Spleen (tissue), 11 donors: Measurements from ENCODE around the gene TTLL5. TPM values are rescaled to one million over a fixed set of nuclear protein-coding genes. Genes with fewer than 3 reads are reported as not detected.

ENCODE experiments used
- DNase-seq: peaks from one replicate; pipeline ENCODE4 v3.0.0-alpha.2; 2020
- H3K27ac ChIP-seq, 8 donors: fragments of 200-600 bp; sonication (generic) in 7 of 8; 1 replicate in 4 of 8; 2 replicates in 4 of 8; pipeline versions ENCODE4 v1.5.0 to v1.8.0; 2016 to 2021; ENCODE audit warnings: inconsistent platforms in 4 of 8, mild to moderate bottlenecking in 4 of 8, moderate library complexity in 1 of 8
- H3K27me3 ChIP-seq, 7 donors: fragments of 200-600 bp; sonication (generic) in 6 of 7; replicated peaks in 1 of 7; 1 replicate in 4 of 7; 2 replicates in 3 of 7; pipeline versions ENCODE4 v1.5.0 to v1.8.0; 2016 to 2021; ENCODE audit warnings: inconsistent platforms in 3 of 7, mild to moderate bottlenecking in 1 of 7
- H3K36me3 ChIP-seq, 6 donors: fragments of 200-600 bp; sonication (generic) in 5 of 6; 1 replicate in 4 of 6; 2 replicates in 2 of 6; pipeline versions ENCODE4 v1.5.0 to v1.8.0; 2016 to 2021; ENCODE audit warnings: inconsistent platforms in 2 of 6
- H3K4me1 ChIP-seq, 6 donors: fragments of 200-600 bp; sonication (generic) in 5 of 6; 1 replicate in 3 of 6; 2 replicates in 3 of 6; pipeline versions ENCODE4 v1.5.0 to v1.8.0; 2016 to 2021; ENCODE audit warnings: inconsistent platforms in 3 of 6
- H3K4me3 ChIP-seq, 8 donors: fragments of 200-600 bp; sonication (generic) in 7 of 8; 1 replicate in 4 of 8; 2 replicates in 4 of 8; pipeline versions ENCODE4 v1.5.0 to v1.8.0; 2016 to 2021; ENCODE audit warnings: inconsistent platforms in 4 of 8, mild to moderate bottlenecking in 4 of 8, moderate library complexity in 2 of 8
- H3K9me3 ChIP-seq, 8 donors: fragments of 200-600 bp; sonication (generic) in 7 of 8; 1 replicate in 4 of 8; 2 replicates in 4 of 8; pipeline versions ENCODE4 v1.5.0 to v1.8.0; 2016 to 2021; ENCODE audit warnings: inconsistent platforms in 4 of 8
- CTCF ChIP-seq, 11 experiments: fragments of 200-600 bp in 7 of 11; fragments of 450-650 bp in 4 of 11; sonication (generic) in 4 of 11; IDR thresholded peaks in 8 of 11; conservative IDR thresholded peaks in 3 of 11; 1 replicate in 7 of 11; 2 replicates in 4 of 11; pipeline versions ENCODE4 v1.4.0 to v1.8.0; 2016 to 2021; ENCODE audit warnings: antibody characterized with exemption in 11 of 11, inconsistent platforms in 4 of 11, mild to moderate bottlenecking in 1 of 11
- POLR2A ChIP-seq, 3 donors: fragments of 450-650 bp; IDR thresholded peaks; one replicate each; pipeline ENCODE4 v1.5.1; 2017; ENCODE audit warnings: antibody characterized with exemption in 3 of 3, mild to moderate bottlenecking in 1 of 3
- POLR2AphosphoS5 ChIP-seq, 3 donors: sonication (generic); formaldehyde crosslinking; IDR thresholded peaks; one replicate each; pipeline ENCODE4 v1.5.1; 2017; ENCODE audit warnings: antibody characterized with exemption in 3 of 3
- WGBS, 5 donors: extraction: QIAGEN DNeasy Blood & Tissue Kit in 3 of 5; methylation state at CpG; one replicate each; pipeline versions ENCODE4 v1.1.5 to v1.1.7; 2013 to 2018; 5-methylcytosine and 5-hydroxymethylcytosine counted together
- intact Hi-C: fragments of 100-400 bp; cut with DNase I; formaldehyde crosslinking; loops from one replicate; pipeline ENCODE4 v1.15.0; 2023; ENCODE audit warnings: low total_unique reads
- polyA plus RNA-seq, 3 donors: library from polyadenylated mRNA; stranded (reverse); fragments of 200-250 nt; gene quantifications; one replicate each; pipeline ENCODE4 v1.2.1, GENCODE V29; 2013
- total RNA-seq, 7 donors: library from RNA; depleted of rRNA in 3 of 7; stranded (reverse); fragments of >200 nt in 3 of 7; fragmentation: NEBNext Ultra II Directional in 4 of 7; extraction: Animal tissue kit (Norgen Biotek cat#: 25700) in 4 of 7; gene quantifications; one replicate each; pipeline versions ENCODE4 v1.1.0 to v1.2.1, GENCODE V29; 2016 to 2021
- donor health status: healthy with polysubstance abuse.
- donor health status: DM: no; HTN: no; CAD: no; lungs with moderate emphysema.
- donor health status: DM: no; HTN: no; CAD: no.
- donor health status: Bipolar disorder and iron deficiency.
- donor health status: healthy.
- donor health status: DM: no; HTN: no; CAD: no.
- donor health status: DM: yes; HTN: yes; CAD: no.

TTLL5 gene
- total and polyA plus RNA-seq, 10 donors = 4.5 to 44.1 (median 31.6) TPM

GRCh38 chr14:75982266-75983018, 321.4 kb downstream of the TTLL5 start:
- peak; percentile 93 for DNase-seq
- intact Hi-C loops = loop anchor here (2.0 to 5.0 kb wide), 2 partner anchors 76 to 270 kb away; no protein-coding TSS in a partner anchor
- Histone ChIP-seq H3K4me3 (peak overlapping the region; percentile 52 to 85 (median 62)), H3K27me3 (no peaks in the 10 kb centered on the region), H3K9me3 (no peaks in the 10 kb centered on the region), H3K4me1 (peaks cover 19 to 84% (median 69%) of the 10 kb centered on the region in 6 donors), H3K36me3 (no peaks in the 10 kb centered on the region), H3K27ac (peak overlapping the region; percentile 78 to 92 (median 88))
- TF ChIP-seq CTCF (IDR thresholded peaks at IDR 0.05 in 8 of 11, conservative IDR thresholded peaks at IDR 0.05 in 3 of 11) (peak; percentile 11 to 82 (median 49)), POLR2A (IDR thresholded peaks at IDR 0.05) (no peak), POLR2AphosphoS5 (IDR thresholded peaks at IDR 0.05) (peak; percentile 40 to 66 (median 62))
- 0 to 1% (median 1%) methylated on average over 66 to 77 of the region's 77 CpGs for WGBS, 5 donors

- no peaks in the 10 kb centered on the region for H3K36me3 ChIP-seq
- no peaks in the 10 kb centered on the region for H3K27me3 ChIP-seq
- DNase-seq = no peak
- H3K4me1 ChIP-seq = peaks cover 14 to 84% (median 66%) of the 10 kb centered on the region in 6 donors
- TF ChIP-seq POLR2A (IDR thresholded peaks at IDR 0.05) (no peak), CTCF (IDR thresholded peaks at IDR 0.05 in 8 of 11, conservative IDR thresholded peaks at IDR 0.05 in 3 of 11) (no peak)
- intact Hi-C loops = loop anchor here (2.0 to 5.0 kb wide), 2 partner anchors 76 to 271 kb away; no protein-coding TSS in a partner anchor
- H3K27ac ChIP-seq = peak overlapping the region in 6 of 8 donors; percentile 87 to 92 (median 90)
- WGBS, 5 donors = 43 to 57% (median 55%) methylated on average over 7 of the region's 7 CpGs
- peak overlapping the region in 7 of 8 donors; percentile 52 to 85 (median 62) for H3K4me3 ChIP-seq
- no peaks in the 10 kb centered on the region for H3K9me3 ChIP-seq
Measured at GRCh38 chr14:75983019-75983358, 321.9 kb downstream of the TTLL5 start.

- intact Hi-C loops = loop anchor here (5.0 kb wide), 1 partner anchor 272 kb away; no protein-coding TSS in a partner anchor
Measured at GRCh38 chr14:75984674-75985073, 323.6 kb downstream of the TTLL5 start.

More at GRCh38 chr14:75984674-75985073, 323.6 kb downstream of the TTLL5 start:
- H3K27ac ChIP-seq = peak overlapping the region in 1 of 8 donors; percentile 92
- no peaks in the 10 kb centered on the region for H3K27me3 ChIP-seq
- TF ChIP-seq CTCF (IDR thresholded peaks at IDR 0.05 in 8 of 11, conservative IDR thresholded peaks at IDR 0.05 in 3 of 11) (no peak), POLR2AphosphoS5 (IDR thresholded peaks at IDR 0.05) (no peak), POLR2A (IDR thresholded peaks at IDR 0.05) (no peak)
- H3K36me3 ChIP-seq = peaks cover 0 to 2% (median 0%) of the 10 kb centered on the region in 6 donors
- no peak for DNase-seq
- WGBS, 5 donors = 85 to 94% (median 87%) methylated on average over 2 of the region's 2 CpGs
- H3K4me3 ChIP-seq = no peak overlapping the region
- H3K9me3 ChIP-seq = no peaks in the 10 kb centered on the region
- peaks cover 8 to 84% (median 63%) of the 10 kb centered on the region in 6 donors for H3K4me1 ChIP-seq
